KBM-7 (cell line): ENCODE measurements around the gene SNAPC4.
"Not testable (repeated sequence)": the region's sequence is repeated elsewhere in the genome, so short reads cannot be mapped to it uniquely, and the experiment has no call there.

ENCODE experiments used
- DNase-seq: peaks from one replicate; pipeline ENCODE4 v3.0.0-alpha.2; 2015
- in situ Hi-C: fragments of 300-500 bp; cut with MboI; formaldehyde crosslinking; loops from 2 replicates; pipeline ENCODE4 v1.14.3; 2020; ENCODE audit warnings: low sequenced_read_pairs, low pct_unique_long_range_greater_than_20kb, mixed read lengths

Gene SNAPC4

DNA sequence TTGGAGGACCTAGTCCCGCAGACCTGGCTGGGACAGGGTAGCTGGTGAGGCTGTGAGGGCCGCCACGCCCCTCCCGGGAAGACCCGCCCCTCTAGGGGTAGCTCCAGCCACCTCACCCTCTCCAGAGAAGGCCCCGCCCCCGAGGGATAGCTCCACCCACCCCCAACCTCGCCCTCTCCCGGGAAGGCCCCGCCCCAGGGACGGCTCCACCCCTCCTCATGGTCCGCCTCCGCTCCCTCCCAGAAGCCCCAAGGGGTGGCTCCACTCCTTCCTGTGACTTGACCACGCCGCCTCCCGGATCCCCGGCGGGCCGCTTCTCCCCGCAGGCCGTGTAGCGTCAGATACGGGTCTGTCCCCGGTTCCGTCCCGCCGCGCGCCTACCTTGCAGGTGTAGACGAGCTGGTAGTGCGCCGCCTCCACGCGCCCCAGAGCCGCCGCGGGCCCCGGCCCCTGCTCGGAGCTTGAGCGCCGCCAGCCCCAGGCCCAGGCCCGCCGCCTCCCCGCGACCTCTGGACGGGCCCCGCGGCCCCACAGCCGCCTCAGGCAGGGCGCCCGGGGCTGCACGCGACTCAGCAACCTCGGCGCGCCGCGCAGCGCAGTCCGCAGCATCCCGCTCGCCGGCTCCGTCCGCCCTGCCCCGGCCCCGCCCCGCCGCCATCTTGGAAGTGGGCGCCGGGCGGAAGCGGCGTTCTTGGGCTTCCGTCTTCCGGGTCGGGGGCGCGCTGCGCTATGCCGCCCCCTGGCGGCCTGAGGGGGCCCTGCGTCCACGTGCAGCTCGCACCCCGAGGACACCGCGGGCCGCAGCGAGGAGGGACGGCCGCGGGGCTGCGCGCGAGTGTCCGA is 36.6 kb downstream of the SNAPC4 start, which contains the start of gene DNLZ:
DNLZ (minus strand) TSS at position 639 of the 843 bp plus-strand sequence; CDS start at position 609, 30 bp downstream.
- in situ Hi-C loops: no loop called here
- DNase-seq: peak; percentile 84

DNA sequence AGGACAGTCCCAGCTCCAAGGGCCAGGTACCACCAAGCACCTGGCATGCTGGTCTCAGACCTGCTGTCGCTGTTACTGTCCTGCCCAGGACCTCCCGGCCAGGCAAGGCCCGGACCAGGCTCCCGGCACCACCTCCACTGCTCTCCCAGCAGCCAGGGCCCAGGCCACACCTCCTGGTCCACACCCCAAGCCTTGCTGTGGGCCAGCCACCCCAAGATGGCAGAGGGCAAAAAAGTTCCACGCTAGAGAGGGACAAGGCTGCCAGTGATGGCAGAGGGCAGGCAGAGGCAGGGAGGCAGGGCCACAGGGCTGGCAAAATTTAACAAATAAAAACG is 37.6 kb downstream of the SNAPC4 start:
- in situ Hi-C loops: no loop called here
- no peak for DNase-seq

DNA sequence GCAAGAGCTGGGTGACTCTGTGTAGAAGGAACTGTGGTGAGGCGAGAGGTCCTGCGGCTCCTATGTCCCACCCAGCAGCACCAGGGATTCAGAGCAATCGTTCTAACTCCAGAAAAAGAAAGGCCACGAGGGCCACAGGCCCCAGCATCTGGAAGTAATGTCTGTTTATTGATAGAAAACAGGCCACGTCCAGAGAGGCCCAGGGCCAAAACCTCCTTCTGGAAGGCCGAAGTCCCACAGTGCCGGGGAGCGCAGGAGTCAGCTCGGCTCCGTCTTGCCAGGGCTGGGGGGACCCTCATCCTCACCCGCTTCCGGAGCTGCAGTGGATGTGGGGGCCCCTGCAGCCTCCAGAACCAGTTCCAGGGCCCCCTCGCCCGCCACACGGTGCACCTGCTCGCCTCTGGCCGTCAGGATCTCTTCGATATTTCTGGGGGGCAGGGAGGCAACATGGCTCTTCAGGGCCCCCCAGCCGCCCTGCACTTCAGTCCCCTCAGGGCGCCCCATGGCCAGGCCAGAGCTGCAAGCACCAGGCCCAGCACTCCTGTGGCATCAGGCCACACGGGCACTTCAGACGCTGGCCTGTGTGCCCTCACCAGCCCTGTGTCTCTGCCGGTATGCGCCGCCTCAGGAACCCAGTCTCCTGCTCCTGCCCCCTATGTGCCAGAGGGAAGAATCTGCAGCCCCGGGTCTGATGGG is 38.1 kb downstream of the SNAPC4 start:
- in situ Hi-C loops: no loop called here
- no peak for DNase-seq

DNA sequence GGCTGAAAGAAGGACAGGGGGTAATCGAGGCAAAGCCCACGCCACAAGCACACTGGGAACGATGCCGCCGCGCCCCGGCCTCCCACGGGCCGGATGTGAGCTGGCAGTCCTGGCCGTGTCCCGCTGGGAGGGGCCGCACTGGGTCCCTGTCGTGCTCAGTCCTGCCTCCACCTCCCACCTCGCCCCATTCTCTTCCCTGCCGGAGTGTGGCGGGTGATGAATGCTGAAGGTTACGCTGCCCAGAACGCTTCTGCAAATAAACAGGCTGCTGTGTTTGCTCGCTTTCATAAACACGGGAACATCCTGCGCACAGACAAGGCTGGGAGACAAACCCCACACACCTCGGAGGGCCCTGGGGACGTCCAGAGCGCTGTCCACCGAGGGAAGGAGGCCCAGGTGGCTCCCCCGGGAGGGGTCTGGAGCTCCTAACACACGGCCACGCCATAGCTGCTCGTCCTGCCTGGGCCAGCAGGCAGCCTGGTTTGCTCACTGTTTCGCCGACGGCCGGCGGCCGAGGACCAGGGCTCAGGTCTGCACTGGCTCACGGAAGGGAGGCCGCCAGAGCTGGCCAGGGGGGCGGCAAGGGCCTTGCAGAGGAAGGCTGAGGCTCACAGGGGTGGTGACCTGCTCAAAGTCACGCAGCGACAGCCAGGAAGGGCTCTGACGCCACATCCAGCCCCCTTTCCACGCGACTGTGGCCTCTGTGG is 38.8 kb downstream of the SNAPC4 start:
- in situ Hi-C loops: no loop called here
- no peak for DNase-seq

DNA sequence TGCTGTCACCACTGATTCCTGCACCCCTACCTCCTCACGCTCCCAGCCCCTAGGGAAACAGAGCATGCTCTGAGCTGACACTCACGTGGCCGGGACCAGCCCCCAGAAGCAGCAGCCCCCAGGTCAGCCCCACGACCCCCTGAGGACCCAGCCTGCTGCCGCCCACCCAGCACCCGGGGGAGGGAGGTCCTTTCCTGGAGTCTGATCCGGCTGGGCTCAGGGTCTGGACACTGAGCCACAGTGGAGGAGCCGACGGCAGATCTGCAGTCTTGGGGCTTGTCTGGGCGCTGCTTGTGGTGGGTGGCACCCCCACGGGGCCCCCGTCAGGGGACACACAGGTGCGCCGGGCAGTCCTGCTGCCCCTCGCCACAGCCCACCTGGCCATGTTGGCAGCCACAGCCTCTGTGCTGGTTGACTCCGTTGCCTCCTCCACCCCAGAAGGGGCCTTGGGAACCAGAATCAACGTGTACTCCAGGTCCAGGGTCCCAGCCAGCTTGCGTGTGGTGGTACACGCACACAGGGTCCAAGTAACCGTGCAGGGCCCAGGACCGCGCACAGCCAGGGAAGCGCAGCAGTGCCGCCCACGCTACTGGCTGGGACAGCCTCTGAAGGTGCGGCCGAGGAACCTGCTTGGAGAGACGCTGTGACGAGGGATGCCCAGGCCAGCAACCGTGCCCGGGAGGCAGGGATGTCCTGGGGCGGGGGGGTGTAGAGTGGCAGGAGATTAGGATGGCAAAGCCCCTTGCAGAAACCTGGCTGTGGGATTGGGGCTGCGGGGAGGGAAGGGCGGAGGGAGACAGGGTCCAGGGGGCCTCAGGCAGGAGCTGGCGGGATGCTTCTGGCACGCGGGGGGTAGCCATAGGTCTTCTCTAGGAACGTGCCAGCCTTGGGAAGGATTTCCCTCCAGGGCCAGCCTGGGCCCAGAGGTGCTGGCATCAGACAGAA is 39.9 kb downstream of the SNAPC4 start:
- DNase-seq: no peak
- in situ Hi-C loops: no loop called here

DNA sequence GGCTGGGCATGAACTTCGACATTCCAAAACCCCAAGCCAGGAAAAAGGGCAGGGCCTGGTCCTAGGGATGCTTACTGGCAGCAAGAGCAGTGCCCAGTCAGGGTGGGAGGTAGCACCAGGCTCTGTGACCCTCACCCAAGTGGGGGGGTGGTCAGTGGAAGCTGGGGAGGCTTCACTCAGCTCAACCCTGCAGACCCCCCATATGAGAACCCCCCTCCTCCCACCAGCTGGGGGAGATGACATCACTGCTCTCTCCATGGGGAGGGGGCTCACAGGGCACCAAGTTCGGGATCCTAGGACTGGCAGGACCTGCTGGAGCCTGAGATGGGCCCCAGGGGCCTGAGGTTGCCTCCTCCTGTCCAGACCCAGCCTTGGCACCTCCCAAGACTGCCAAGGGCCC is 41.1 kb downstream of the SNAPC4 start:
- DNase-seq: no peak
- in situ Hi-C loops: no loop called here

DNA sequence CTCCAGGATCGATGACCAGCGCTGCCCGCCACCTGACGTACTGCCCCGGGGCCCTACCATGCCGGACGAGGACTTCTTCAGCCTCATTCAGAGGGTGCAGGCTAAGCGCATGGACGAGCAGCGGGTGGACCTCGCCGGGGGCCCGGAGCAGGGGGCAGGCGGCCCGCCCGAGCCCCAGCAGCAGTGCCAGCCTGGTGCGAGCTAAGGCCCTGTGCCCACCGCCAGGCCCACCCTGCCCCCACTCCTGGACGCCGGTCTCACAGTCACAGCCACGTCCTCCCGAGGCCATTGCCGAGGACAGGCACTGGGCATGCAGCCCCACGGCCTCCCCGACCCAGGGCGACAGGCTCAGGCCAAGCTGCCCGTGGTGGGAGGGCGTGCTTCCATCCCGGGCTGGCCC is 42.0 kb downstream of the SNAPC4 start:
- in situ Hi-C loops: no loop called here
- no peak for DNase-seq

DNA sequence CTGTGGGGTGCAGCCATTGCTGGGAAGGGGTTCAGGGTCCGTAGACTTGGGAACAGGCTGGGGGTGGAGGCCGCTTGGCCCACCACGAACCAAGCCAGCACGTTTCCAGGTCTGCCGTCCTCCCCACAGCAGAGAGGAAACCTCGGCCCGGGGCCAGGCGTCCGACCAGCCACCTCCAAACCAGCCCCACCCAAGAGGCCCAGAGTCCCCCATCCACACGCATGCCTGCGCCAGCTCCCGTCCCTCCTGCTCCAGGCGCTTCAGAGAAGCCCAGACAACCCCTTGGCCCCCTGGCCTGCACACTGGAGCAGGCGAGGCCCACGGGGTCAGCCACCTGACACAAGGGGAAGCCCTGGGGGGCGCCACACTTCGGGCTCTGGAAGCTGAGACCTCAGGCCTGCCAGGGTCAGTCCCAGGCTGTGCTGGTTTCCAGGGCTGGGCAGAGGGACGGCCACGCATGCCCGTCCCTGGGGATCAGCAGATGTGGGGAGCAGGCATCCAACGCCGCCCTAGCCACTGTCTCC is 42.7 kb downstream of the SNAPC4 start:
- in situ Hi-C loops: no loop called here
- no peak for DNase-seq

DNA sequence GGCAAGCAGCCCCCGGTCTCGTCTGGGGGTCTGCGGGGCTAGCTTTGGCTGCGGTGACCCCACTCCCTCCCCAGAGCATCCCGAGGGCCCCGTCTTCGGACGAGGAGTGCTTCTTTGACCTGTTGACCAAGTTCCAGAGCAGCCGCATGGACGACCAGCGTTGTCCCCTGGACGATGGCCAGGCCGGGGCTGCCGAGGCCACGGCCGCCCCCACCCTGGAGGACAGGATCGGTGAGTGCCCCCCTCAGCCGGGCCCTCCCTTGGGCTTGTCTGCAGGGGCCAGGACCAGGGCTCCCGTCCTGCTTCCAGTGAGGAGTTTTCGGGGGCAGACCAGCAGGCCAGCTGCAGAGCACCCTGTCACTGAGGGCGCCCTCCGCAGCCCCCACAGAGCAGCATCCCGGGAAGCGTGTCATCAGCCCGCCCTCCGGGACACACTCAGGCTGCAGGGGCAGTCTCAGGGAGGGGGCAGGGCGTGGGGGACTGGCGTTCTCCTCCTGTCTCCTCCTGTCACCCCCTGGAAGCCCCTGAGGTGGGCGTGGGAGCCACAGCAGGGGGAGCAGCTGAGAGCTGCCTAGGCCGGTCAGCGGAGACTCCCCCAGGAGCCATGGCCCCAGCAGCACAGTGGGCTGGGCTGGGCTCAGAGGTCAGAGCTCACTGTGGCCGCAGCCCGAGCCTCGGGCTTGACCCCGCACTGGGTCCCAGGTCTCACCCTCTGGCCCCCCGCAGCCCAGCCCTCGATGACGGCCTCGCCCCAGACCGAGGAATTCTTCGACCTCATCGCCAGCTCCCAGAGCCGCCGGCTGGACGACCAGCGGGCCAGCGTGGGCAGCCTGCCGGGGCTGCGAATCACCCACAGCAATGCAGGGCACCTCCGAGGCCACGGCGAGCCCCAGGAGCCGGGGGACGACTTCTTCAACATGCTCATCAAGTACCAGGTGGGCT is 44.1 kb downstream of the SNAPC4 start:
- no peak for DNase-seq
- in situ Hi-C loops: no loop called here

DNA sequence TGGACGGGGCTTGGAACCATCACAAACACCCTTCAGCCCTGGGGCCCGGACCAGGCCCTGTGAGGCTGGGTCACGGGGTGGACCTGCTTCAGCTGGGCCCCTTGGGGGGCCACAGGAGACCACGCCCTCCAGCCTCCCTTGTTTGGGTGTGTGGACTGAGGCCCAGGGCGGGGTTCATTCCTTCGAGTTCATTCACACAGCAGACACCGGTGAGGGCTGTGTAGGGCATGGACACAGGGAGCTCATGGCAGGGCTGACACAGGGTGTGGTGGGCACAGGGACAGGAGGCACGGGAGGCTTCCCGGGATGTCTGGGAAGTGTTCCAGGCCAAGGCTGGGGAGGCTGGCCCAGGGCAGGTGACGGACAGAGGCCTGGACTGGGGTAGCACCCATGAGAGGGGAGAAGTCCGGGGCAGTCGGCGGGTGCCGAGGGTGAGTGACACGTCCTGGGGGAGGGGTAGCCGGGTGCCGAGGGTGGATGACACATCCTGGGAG is 45.3 kb downstream of the SNAPC4 start:
- DNase-seq: no peak
- in situ Hi-C loops: no loop called here

DNA sequence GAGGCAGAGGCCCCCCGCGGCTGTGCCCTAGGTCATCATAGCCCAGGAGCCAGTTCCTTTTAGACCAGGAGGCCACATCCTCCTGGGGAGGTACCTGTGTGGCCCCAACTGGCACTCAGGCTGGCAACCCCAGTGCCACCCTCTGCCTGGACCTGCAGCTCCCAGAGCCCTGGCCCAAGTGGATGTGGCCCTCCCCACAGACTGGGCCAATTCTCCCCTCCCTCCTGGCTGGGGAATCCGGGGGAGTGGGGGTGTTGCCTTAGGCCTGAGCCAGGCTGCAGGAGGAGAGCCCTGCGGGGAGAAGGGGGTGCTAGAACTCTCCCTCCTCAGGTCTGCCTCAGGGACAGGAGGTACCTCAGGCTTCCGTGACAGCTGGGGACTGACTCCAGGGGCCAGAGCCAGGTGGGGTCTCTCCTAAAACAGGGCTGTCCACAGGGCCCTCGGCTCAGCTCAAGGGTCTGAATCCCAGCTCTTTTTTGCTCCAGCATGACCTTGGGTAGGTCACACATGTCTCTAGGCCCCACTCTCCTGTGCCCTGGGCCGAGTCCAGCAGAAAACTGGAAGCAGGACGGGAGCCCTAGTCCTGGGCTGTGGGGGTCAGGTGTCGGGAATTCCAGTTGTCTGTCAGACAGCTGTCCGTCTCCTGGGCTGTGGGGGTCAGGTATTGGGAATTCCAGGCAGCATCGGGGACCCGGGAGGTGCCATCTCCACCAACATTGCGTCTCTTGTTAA is 46.0 kb downstream of the SNAPC4 start:
- in situ Hi-C loops: no loop called here
- no peak for DNase-seq

DNA sequence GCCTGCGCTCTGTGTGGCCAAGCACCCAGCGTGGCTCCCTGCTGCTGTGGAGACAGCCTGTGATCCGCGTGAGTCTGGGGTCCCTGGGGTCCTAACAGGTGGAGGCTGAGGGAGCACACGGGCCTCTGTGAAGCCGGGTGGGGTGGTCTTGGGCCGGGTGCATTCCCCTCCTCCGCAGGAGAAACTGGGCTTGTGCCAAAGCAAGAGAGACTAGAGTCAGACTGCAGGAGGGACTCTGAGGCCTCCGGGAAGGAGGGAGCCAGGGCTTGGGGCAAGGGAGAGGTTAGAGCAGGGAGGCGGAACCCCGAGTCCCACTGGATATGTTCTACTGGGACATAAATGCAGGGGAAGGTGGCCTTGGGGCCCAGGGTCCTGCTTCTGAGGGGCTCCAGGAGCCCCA is 46.9 kb downstream of the SNAPC4 start:
- no peak for DNase-seq
- in situ Hi-C loops: no loop called here

DNA sequence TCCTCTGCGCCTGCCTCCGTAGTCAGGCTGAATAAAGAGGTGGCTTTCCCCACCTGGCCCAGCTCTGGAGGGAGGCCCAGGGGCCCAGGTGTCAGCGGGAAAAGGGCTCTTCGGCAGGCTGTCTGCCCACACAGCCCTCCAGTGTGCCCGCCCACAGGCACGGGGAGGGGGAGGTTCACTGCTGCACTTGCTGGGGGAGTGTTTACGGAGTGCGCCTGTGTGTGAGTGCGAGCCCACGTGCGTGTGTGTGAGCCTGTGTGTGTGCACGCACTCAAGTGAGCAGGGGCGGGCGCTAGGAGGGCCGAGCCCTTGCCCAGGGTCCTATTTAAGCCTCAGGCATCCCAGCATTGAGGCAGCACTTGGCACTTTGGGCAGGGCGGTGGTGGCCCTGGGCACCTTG is 47.3 kb downstream of the SNAPC4 start:
- no peak for DNase-seq
- in situ Hi-C loops: no loop called here

DNA sequence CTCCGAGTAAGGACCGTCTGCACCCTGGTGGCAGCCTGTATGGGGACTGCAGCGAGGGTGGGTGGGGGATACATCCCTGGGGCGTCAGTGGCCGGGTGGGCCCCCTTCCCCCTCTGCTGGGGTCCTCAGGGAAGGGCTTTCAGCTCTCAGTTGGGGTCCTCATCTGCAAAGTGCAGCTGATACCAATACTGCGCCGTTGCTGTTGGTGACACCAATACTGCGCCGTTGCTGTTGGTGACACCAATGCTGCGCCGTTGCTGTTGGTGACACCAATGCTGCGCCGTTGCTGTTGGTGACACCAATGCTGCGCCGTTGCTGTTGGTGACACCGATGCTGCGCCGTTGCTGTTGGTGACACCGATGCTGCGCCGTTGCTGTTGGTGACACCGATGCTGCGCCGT is 48.1 kb downstream of the SNAPC4 start:
- in situ Hi-C loops: not testable (repeated sequence)

DNA sequence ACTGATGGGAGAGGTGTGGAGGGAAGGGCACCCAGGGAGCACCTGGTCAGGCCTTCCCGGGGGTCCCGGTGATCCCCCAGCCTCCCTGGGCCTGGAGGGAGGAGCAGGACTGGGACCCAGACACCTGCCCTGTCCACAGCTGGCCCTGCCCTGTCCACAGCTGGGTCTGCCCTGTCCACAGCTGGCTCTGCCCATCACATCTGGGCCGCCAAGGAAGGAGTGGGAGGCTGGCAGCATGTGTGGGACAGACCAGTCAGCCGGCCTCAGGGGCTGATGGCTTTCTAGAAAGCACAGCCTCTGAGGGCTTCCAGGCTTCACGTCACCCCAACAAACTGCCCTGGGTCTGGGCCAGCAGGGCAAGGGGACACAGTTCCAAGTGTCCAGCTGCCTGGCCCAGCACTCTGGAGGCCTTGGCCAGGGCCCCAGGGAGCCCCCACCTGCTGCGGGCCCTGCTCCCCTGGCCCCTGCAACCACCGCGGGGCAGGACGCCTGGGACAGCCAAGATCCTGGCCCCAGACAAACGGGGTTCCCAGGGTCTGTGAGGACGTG is 48.6 kb downstream of the SNAPC4 start:
- in situ Hi-C loops: no loop called here
- DNase-seq: no peak

More for the DNA sequence above, 48.1 kb downstream of the SNAPC4 start:
- DNase-seq: not testable (repeated sequence)
